Measurements from ENCODE around the gene PDE10A. TPM values are rescaled to one million over a fixed set of nuclear protein-coding genes. Genes with fewer than 3 reads are reported as not detected.

Gene PDE10A
- total and polyA plus RNA-seq, 2 of the 4 experiments (the other 2 are of a cell fraction): 3.4 to 12.4 TPM

DNA sequence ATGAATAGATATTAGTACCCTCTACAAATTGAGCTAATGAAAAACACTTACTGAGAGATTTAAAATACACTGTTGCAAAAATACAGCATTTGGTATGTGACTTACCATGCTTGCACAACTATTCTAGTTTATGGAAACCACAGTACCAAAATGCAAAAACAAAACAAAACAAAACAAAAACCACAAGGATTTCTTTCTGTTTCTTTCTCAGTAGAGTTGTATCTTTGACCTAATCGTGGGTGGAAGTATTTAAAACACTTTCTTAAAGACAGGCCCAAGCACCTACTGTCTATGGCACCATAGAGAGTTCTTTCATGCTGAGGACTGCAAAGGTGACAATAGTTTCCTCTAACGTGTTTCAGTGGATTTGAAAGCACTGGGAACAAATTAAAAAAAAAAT lies 258.3 kb downstream of the PDE10A start:
- in situ Hi-C loops (cut with MboI; ENCODE audit: low sequenced_read_pairs): no loop called here
- Histone ChIP-seq H4K5ac (ENCODE audit: low read depth, low read length) (no peak overlapping the region), H3K4me3 (ENCODE audit: insufficient read depth, low read depth, low read length) (no peak overlapping the region), H2BK20ac (ENCODE audit: low read depth, low read length) (no peak overlapping the region), H3K23ac (ENCODE audit: low read depth, low read length) (no peak overlapping the region), H3K56ac (ENCODE audit: extremely low read depth, insufficient read depth, low read length) (no peak overlapping the region), H3K36me3 (ENCODE audit: control insufficient read depth, insufficient read depth, low read length) (0 out of 2 replicates have a peak, but pooled peaks cover 1% of the 10 kb centered on the region), H2AK5ac (ENCODE audit: low read depth, low read length) (no peak overlapping the region), H3K4me1 (ENCODE audit: control insufficient read depth, insufficient read depth, low read length) (no peaks in the 10 kb centered on the region), H2AFZ (replicated peaks; ENCODE audit: low read length, poor library complexity) (no peak overlapping the region), H3K9ac (ENCODE audit: low read depth, low read length) (no peak overlapping the region), H4K20me1 (ENCODE audit: insufficient read depth, low read length) (no peaks in the 10 kb centered on the region), H4K8ac (ENCODE audit: low read depth in 2 of 2, low read length in 2 of 2) (no peak overlapping the region), H3K9me1 (ENCODE audit: insufficient read depth, low read length) (no peaks in the 10 kb centered on the region; the same call in 1 of the 2 replicates), H3K14ac (replicated peaks; ENCODE audit: low read depth, low read length) (no peak overlapping the region), H4K91ac (ENCODE audit: insufficient read depth, low read depth, low read length) (no peak overlapping the region), H3K9me3 (ENCODE audit: control insufficient read depth, insufficient read depth, low read length) (no peaks in the 10 kb centered on the region), H2BK15ac (ENCODE audit: low read depth, low read length) (no peak overlapping the region), H2AK9ac (replicated peaks; ENCODE audit: low read depth, low read length, poor library complexity) (no peak overlapping the region), H2BK5ac (ENCODE audit: low read depth, low read length, poor library complexity, severe bottlenecking) (no peak overlapping the region), H3K27me3 (ENCODE audit: control insufficient read depth, insufficient read depth, low read length) (no peaks in the 10 kb centered on the region), H3K27ac (ENCODE audit: insufficient read depth, low read length) (no peak overlapping the region), H2BK120ac (ENCODE audit: low read depth, low read length) (no peak overlapping the region), H3K18ac (ENCODE audit: low read depth, low read length) (no peak overlapping the region), H3K79me1 (ENCODE audit: low read depth in 1 of 2, low read length in 2 of 2) (no peaks in the 10 kb centered on the region; a peak in 1 of 4 replicates), H3K4ac (ENCODE audit: low read depth, low read length) (no peak overlapping the region), H3K4me2 (ENCODE audit: low read depth, low read length) (no peak overlapping the region)
- no TSS peak for BruUV-seq (replicated peaks)
- ChIA-PET CTCF (interaction anchor here (1.0 kb wide), 1 partner anchor 27 kb away, joined by 4 read pairs; no protein-coding TSS in a partner anchor), POLR2A (ENCODE audit: unreplicated experiment) (no interaction called here)
- peak; percentile 70 for ATAC-seq (ENCODE audit: low read depth)
- 0% methylated on average over 1 of the region's 2 CpGs; no CpG with 5 or more reads in 1 of the 2 experiments for WGBS, 2 experiments (ENCODE audit: extremely low coverage in 2 of 2, insufficient read length in 1 of 2)
- dilution Hi-C loops (cut with HindIII; ENCODE audit: low sequenced_read_pairs, unreplicated experiment): no loop called here
- intact Hi-C loops (cut with micrococcal nuclease): no loop called here
- TF ChIP-seq MAFK (IDR thresholded peaks at IDR 0.05; ENCODE audit: low read depth, low read length) (no peak), CEBPB (IDR thresholded peaks at IDR 0.05; ENCODE audit: low read depth, low read length) (no peak), NFE2L2 (IDR thresholded peaks at IDR 0.05; ENCODE audit: low read depth, low read length) (no peak), RCOR1 (IDR thresholded peaks at IDR 0.05; ENCODE audit: insufficient replicate concordance, low read length) (no peak), FOS (IDR thresholded peaks at IDR 0.05; ENCODE audit: low read depth, low read length) (no peak), RFX5 (IDR thresholded peaks at IDR 0.05; ENCODE audit: low read depth, low read length) (no peak)
- peak; percentile 5 for DNase-seq
